ENCODE results near the gene RPN1.

The RPN1 gene

DNA sequence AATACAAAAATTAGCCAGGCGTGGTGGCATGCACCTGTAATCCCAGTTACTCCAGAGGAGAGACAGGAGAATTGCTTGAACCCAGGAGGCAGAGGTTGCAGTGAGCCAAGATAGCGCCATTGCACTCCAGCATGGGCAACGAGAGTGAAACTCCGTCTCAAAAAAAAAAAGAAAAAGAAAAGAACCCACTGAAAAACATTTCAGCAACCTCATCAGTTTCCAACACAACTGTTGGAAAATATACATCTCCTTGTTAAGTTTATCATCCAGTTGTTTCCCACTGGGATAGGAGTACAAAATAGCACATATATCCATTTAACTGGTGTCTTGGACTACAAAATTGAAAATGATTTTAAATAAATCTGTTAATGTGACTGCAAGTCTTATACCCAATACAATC, 2.2 kb downstream of the RPN1 start:
- peaks cover 17% of the 10 kb centered on the region for H3K36me3 ChIP-seq (ENCODE audit: insufficient read depth, low read length)
- H3K27ac ChIP-seq (ENCODE audit: low read depth, low read length) = no peak overlapping the region
- peaks cover 7% of the 10 kb centered on the region; the same call in 1 of the 2 replicates for H3K4me1 ChIP-seq (ENCODE audit: insufficient read depth, low read length)
- no peaks in the 10 kb centered on the region for H3K9me3 ChIP-seq (ENCODE audit: insufficient read depth, low read depth, low read length)
- WGBS = over 99% methylated on average over 4 of the region's 4 CpGs
- no peak overlapping the region for H3K9ac ChIP-seq (ENCODE audit: low read depth, low read length)
- peak overlapping the region; percentile 99; the same call in 1 of the 2 replicates for H3K4me3 ChIP-seq (ENCODE audit: low read length)
- H3K27me3 ChIP-seq (ENCODE audit: insufficient read depth, low read length) = no peaks in the 10 kb centered on the region

DNA sequence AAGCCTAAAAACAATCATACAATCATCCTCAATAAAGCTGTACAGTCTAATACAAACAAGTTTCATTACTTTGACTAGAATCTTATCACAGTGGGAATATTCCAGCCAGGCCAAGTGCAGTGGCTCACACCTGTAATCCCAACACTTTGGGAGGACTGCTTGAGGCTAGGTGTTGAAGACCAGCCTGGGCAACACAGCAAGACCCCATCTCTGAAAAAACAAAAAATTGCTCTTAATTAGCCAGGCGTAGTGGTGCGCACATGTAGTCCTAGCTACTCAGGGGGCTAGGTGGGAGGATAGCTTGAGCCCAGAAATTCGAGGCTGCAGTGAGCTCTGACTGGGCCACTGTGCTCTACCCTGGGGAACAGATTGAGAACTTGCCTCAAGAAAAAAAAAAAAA, 3.3 kb downstream of the RPN1 start:
- Histone ChIP-seq H3K36me3 (ENCODE audit: insufficient read depth, low read length) (peaks cover 25% of the 10 kb centered on the region), H3K9ac (ENCODE audit: low read depth, low read length) (no peak overlapping the region), H3K4me3 (ENCODE audit: low read length) (no peak overlapping the region), H3K27ac (ENCODE audit: low read depth, low read length) (no peak overlapping the region), H3K4me1 (ENCODE audit: insufficient read depth, low read length) (peaks cover 7% of the 10 kb centered on the region; the same call in 1 of the 2 replicates), H3K27me3 (ENCODE audit: insufficient read depth, low read length) (no peaks in the 10 kb centered on the region), H3K9me3 (ENCODE audit: insufficient read depth, low read depth, low read length) (no peaks in the 10 kb centered on the region)
- 97% methylated on average over 3 of the region's 3 CpGs for WGBS

DNA sequence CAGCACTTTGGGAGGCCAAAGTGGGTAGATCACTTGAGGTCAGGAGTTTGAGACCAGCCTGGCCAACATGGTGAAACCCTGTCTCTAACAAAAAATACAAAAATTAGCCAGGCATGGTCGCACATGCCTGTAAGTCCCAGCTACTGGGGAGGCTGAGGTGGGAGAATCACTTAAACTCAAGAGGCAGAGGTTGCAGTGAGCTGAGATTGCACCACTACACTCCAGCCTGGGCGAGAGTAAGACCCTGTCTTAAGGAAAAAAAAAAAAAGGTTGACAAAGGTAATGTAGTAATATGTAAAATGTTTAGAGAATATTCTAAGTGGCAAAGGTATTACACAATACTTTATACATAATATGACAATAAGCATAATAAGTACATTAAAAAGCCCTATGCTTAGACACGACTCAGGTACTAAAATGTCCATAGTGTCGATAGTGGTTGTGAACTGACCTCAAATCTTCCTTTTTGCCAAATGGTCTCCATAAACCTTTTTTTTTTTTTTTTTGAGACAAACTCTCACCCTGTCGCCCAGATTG, 16.5 kb downstream of the RPN1 start:
- Histone ChIP-seq H3K9ac (ENCODE audit: low read depth, low read length) (no peak overlapping the region), H3K27ac (ENCODE audit: low read depth, low read length) (no peak overlapping the region), H3K4me3 (ENCODE audit: low read length) (no peak overlapping the region), H3K9me3 (ENCODE audit: insufficient read depth, low read depth, low read length) (no peaks in the 10 kb centered on the region), H3K36me3 (ENCODE audit: insufficient read depth, low read length) (peaks cover 77% of the 10 kb centered on the region), H3K27me3 (ENCODE audit: insufficient read depth, low read length) (no peaks in the 10 kb centered on the region), H3K4me1 (ENCODE audit: insufficient read depth, low read length) (no peaks in the 10 kb centered on the region)
- 99% methylated on average over 5 of the region's 5 CpGs for WGBS

DNA sequence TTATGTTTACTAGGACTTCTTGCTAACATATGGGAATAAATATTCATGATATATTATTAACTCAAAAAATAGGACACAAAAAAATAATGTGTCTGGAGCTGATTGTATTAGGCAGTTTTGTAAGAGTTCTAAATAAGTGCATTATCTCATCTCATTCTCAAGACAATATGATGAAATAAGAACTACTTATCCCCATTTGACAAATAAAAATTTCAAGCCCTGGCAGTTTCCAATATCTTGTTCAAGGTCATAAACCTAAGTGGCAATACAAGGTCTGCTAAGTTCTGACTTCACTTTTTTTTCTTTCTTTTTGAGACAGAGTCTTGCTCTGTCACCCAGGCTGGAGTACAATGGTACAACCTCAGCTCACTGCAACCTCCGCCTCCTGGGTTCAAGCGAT, 18.3 kb downstream of the RPN1 start:
- Histone ChIP-seq H3K27ac (ENCODE audit: low read depth, low read length) (no peak overlapping the region), H3K4me1 (ENCODE audit: insufficient read depth, low read length) (no peaks in the 10 kb centered on the region)
- WGBS = 100% methylated on average over 2 of the region's 2 CpGs

DNA sequence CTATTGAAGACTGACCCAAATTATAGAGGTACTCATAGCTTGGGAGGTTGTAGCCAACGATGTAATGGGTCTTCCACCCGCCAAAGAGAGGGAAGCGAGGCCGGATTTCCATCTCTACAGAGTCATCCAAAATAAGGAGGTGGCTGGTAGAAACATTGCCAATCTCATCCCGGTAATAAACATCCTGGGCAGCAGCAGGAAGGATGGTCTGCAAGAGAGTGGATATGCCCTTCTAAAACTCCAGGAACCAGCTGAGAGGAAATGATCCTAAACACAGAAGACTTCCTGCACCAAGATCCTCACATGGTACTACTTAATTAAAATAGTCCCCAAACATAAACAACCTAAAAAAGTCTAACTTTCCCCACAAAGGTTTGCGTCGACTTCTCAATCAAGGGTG, 20.7 kb downstream of the RPN1 start:
- H3K27ac ChIP-seq (ENCODE audit: low read depth, low read length) = no peak overlapping the region
- WGBS = 89% methylated on average over 7 of the region's 7 CpGs
- H3K4me1 ChIP-seq (ENCODE audit: insufficient read depth, low read length) = no peaks in the 10 kb centered on the region
- H3K9me3 ChIP-seq (ENCODE audit: insufficient read depth, low read depth, low read length) = no peaks in the 10 kb centered on the region
- H3K4me3 ChIP-seq (ENCODE audit: low read length) = no peak overlapping the region
- peaks cover 87% of the 10 kb centered on the region for H3K36me3 ChIP-seq (ENCODE audit: insufficient read depth, low read length)
- no peak overlapping the region for H3K9ac ChIP-seq (ENCODE audit: low read depth, low read length)
- H3K27me3 ChIP-seq (ENCODE audit: insufficient read depth, low read length) = no peaks in the 10 kb centered on the region

More for the DNA sequence above, 18.3 kb downstream of the RPN1 start:
- Histone ChIP-seq H3K4me3 (ENCODE audit: low read length) (no peak overlapping the region), H3K36me3 (ENCODE audit: insufficient read depth, low read length) (peaks cover 83% of the 10 kb centered on the region), H3K9me3 (ENCODE audit: insufficient read depth, low read depth, low read length) (no peaks in the 10 kb centered on the region), H3K9ac (ENCODE audit: low read depth, low read length) (no peak overlapping the region), H3K27me3 (ENCODE audit: insufficient read depth, low read length) (no peaks in the 10 kb centered on the region)

DNA sequence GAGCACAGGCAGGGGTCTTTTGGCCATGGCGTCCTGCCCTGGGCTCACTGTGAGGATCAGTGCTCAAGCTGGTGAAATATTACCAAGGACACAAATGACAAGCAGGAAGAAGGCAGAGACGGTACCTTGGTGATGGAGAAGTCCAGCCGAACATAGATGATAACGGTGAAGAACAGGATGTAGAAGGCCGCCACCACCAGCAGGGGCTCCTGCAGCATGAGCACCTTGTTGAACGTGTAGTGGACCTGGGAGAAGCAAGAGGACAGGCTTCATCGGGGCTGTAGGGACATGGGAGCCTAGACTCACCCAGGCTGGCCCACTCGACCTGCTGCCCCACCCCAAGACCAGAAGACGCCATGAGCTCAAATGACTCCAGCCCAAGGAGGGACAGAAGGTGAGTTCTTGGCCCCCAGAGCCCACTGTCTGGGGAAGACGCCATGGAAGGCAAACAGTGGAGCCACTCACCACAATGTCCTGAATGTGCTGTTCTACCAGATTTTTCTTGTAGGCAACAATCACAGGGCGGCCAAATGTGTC, 25.1 kb downstream of the RPN1 start:
- H3K27me3 ChIP-seq (ENCODE audit: insufficient read depth, low read length) = no peaks in the 10 kb centered on the region
- H3K36me3 ChIP-seq (ENCODE audit: insufficient read depth, low read length) = peaks cover 93% of the 10 kb centered on the region
- H3K27ac ChIP-seq (ENCODE audit: low read depth, low read length) = no peak overlapping the region
- H3K9me3 ChIP-seq (ENCODE audit: insufficient read depth, low read depth, low read length) = no peaks in the 10 kb centered on the region
- no peaks in the 10 kb centered on the region for H3K4me1 ChIP-seq (ENCODE audit: insufficient read depth, low read length)
- 92% methylated on average over 11 of the region's 11 CpGs for WGBS
- no peak overlapping the region for H3K4me3 ChIP-seq (ENCODE audit: low read length)
- H3K9ac ChIP-seq (ENCODE audit: low read depth, low read length) = no peak overlapping the region

DNA sequence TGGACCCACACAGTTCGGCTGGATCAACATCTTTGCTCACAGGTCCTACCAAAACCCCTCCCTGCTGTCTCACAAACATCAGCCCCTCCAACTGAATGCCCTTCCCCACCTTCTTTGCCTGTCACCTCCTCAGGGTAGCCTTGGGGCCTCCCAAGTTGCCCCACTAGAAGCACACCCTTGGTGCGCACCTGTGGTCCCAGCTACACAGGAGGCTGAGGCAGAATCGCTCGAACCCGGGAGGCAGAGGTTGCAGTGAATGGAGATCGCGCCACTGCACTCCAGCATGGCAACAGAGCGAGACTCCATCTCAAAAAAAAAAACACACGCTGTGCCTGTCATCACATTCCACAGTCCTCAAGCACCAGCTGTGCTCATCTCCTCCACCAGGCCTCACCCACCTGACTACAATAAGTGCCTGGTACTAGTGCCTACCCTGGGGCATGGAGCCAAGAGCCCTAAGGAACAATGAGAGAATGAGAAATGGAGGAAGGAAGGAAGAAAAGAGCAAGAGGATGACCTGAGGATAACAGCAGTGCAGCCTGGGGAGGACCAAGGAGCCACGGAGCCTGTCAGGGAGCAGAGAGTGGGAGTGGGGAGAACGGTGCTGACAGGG, 26.0 kb downstream of the RPN1 start:
- Histone ChIP-seq H3K4me1 (ENCODE audit: insufficient read depth, low read length) (no peaks in the 10 kb centered on the region), H3K9ac (ENCODE audit: low read depth, low read length) (no peak overlapping the region), H3K27me3 (ENCODE audit: insufficient read depth, low read length) (no peaks in the 10 kb centered on the region), H3K9me3 (ENCODE audit: insufficient read depth, low read depth, low read length) (no peaks in the 10 kb centered on the region), H3K36me3 (ENCODE audit: insufficient read depth, low read length) (peaks cover 93% of the 10 kb centered on the region), H3K27ac (ENCODE audit: low read depth, low read length) (no peak overlapping the region), H3K4me3 (ENCODE audit: low read length) (no peak overlapping the region)
- WGBS = 94% methylated on average over 11 of the region's 11 CpGs

DNA sequence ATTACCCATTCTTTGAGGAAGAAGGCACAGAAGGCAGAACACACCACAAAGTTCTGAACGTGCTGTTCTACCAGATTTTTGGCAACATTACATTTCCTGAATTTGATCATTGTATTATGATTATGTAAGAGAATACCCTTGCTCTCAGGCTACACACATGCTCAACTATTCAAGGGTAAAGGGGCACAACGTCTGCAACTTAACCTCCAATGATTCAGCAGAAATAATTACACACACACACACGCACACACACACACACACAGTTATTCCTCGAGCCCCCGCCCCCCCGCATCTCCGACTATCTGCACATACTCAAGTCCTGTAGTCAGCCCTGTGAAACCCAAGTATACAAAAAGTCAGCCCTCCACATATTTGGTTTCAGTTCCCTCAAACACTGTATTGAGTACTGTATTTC, 26.8 kb downstream of the RPN1 start:
- no peak overlapping the region for H3K27ac ChIP-seq (ENCODE audit: low read depth, low read length)
- no peak overlapping the region for H3K9ac ChIP-seq (ENCODE audit: low read depth, low read length)
- no peaks in the 10 kb centered on the region for H3K27me3 ChIP-seq (ENCODE audit: insufficient read depth, low read length)
- H3K4me1 ChIP-seq (ENCODE audit: insufficient read depth, low read length) = no peaks in the 10 kb centered on the region; the same call in 1 of the 2 replicates
- H3K36me3 ChIP-seq (ENCODE audit: insufficient read depth, low read length) = peaks cover 93% of the 10 kb centered on the region
- 96% methylated on average over 7 of the region's 7 CpGs for WGBS
- no peak overlapping the region for H3K4me3 ChIP-seq (ENCODE audit: low read length)
- no peaks in the 10 kb centered on the region for H3K9me3 ChIP-seq (ENCODE audit: insufficient read depth, low read depth, low read length)

DNA sequence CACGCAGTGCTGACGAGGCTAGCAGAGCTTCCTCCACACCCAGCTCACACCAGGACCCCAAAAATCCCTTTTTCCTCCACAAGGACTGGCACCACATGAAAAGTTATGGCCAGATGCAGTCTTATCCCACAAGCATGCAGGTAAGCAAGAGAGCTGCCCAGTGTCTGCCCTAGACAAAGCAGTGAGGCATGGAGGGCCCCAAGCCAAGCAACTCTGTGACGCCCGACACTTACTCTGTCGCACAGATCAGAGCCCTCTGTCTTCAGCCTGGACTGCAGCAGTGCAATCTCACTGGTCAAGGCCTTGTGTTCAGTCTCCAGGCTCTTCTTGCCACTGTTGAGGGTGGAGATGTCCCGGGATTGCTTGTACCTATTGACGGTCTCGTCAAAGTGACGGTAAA, 28.7 kb downstream of the RPN1 start:
- no peaks in the 10 kb centered on the region for H3K9me3 ChIP-seq (ENCODE audit: insufficient read depth, low read depth, low read length)
- H3K36me3 ChIP-seq (ENCODE audit: insufficient read depth, low read length) = peaks cover 81% of the 10 kb centered on the region
- H3K4me3 ChIP-seq (ENCODE audit: low read length) = no peak overlapping the region
- no peak overlapping the region for H3K27ac ChIP-seq (ENCODE audit: low read depth, low read length)
- H3K4me1 ChIP-seq (ENCODE audit: insufficient read depth, low read length) = no peaks in the 10 kb centered on the region; the same call in 1 of the 2 replicates
- 95% methylated on average over 9 of the region's 9 CpGs for WGBS
- no peak overlapping the region for H3K9ac ChIP-seq (ENCODE audit: low read depth, low read length)
- H3K27me3 ChIP-seq (ENCODE audit: insufficient read depth, low read length) = no peaks in the 10 kb centered on the region

DNA sequence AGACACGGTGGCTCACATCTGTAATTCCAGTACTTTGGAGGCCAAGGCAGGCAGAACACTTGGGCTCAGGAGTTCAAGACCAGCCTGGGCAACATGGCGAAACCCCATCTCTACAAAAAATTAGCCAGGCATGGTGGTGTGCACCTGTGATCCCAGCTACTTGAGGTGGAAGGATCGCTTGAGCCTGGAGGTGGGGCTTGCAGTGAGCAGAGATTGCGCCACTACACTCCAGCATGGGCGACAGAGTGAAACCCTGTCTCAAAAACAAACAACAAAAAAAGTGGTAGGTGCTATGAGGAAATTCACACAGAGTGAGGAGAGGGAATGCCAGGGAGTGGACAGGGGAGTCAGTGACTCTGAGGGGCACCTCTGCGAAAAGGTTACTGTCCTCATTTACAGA, 29.4 kb downstream of the RPN1 start:
- Histone ChIP-seq H3K4me3 (ENCODE audit: low read length) (no peak overlapping the region), H3K27me3 (ENCODE audit: insufficient read depth, low read length) (no peaks in the 10 kb centered on the region), H3K4me1 (ENCODE audit: insufficient read depth, low read length) (no peaks in the 10 kb centered on the region; the same call in 1 of the 2 replicates), H3K36me3 (ENCODE audit: insufficient read depth, low read length) (peaks cover 74% of the 10 kb centered on the region), H3K9ac (ENCODE audit: low read depth, low read length) (no peak overlapping the region), H3K9me3 (ENCODE audit: insufficient read depth, low read depth, low read length) (no peaks in the 10 kb centered on the region), H3K27ac (ENCODE audit: low read depth, low read length) (no peak overlapping the region)
- 97% methylated on average over 6 of the region's 6 CpGs for WGBS

DNA sequence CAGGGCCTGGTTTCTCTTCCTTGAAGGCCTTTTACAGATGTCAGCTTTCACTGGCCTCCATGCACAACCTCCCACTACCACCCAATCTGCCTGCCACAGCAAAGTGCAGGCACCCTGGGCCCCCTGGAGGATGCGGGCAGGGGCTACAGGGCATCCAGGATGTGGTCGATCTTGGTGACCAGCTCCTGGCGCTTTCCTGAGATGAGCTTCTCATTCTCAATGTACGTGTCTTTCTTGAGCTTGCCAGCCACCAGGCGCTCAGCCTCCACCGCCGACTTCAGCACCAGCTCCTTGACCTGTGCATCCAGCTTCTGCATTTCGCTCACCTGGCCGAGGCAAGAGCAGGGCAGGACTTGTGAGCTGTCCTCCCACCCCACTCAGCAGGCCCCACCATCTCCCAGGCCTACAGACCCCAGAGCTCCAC, 30.3 kb downstream of the RPN1 start:
- no peaks in the 10 kb centered on the region; the same call in 1 of the 2 replicates for H3K4me1 ChIP-seq (ENCODE audit: insufficient read depth, low read length)
- H3K36me3 ChIP-seq (ENCODE audit: insufficient read depth, low read length) = peaks cover 64% of the 10 kb centered on the region
- H3K27me3 ChIP-seq (ENCODE audit: insufficient read depth, low read length) = no peaks in the 10 kb centered on the region
- H3K4me3 ChIP-seq (ENCODE audit: low read length) = no peak overlapping the region
- WGBS = 94% methylated on average over 9 of the region's 9 CpGs
- no peak overlapping the region for H3K9ac ChIP-seq (ENCODE audit: low read depth, low read length)
- no peak overlapping the region for H3K27ac ChIP-seq (ENCODE audit: low read depth, low read length)
- no peaks in the 10 kb centered on the region for H3K9me3 ChIP-seq (ENCODE audit: insufficient read depth, low read depth, low read length)
